Endodermal cell (in vitro differentiated cells): ENCODE measurements around the gene NT5DC1. TPM values are rescaled to one million over a fixed set of nuclear protein-coding genes. Genes with fewer than 3 reads are reported as not detected.

Source experiments
- DNase-seq: peaks from one replicate; pipeline ENCODE4 v3.0.0-alpha.2; 2017
- H3K27ac ChIP-seq: 2 replicates; pipeline ENCODE4 v1.5.1; 2013; ENCODE audit warnings: mild to moderate bottlenecking, low read depth, low read length, moderate library complexity
- H3K27me3 ChIP-seq: 2 replicates; pipeline ENCODE4 v1.6.1; 2013; ENCODE audit warnings: mild to moderate bottlenecking, low read length, moderate library complexity; ENCODE audit not compliant: insufficient read depth, control insufficient read depth, poor library complexity, severe bottlenecking
- H3K36me3 ChIP-seq: 2 replicates; pipeline ENCODE4 v1.7.0; 2013; ENCODE audit warnings: mild to moderate bottlenecking, low read length, moderate library complexity; ENCODE audit not compliant: control insufficient read depth, insufficient read depth
- H3K4me1 ChIP-seq: one replicate; pipeline ENCODE4 v1.7.0; 2013; ENCODE audit warnings: low read length; ENCODE audit not compliant: control insufficient read depth, insufficient read depth
- H3K4me3 ChIP-seq: 2 replicates; pipeline ENCODE4 v1.5.1; 2013; ENCODE audit warnings: mild to moderate bottlenecking, low read length, moderate library complexity
- H3K9ac ChIP-seq: 2 replicates; pipeline ENCODE4 v1.6.1; 2013; ENCODE audit warnings: mild to moderate bottlenecking, low read length, moderate library complexity; ENCODE audit not compliant: poor library complexity, severe bottlenecking; ENCODE audit errors: extremely low read depth
- H3K9me3 ChIP-seq: 2 replicates; pipeline ENCODE4 v1.6.1; 2013; ENCODE audit warnings: mild to moderate bottlenecking, low read length, moderate library complexity; ENCODE audit not compliant: control insufficient read depth
- H3K27ac Mint-ChIP-seq: 2 replicates; pipeline ENCODE4 v1.8.0; 2020; ENCODE audit warnings: mixed read lengths
- H3K27me3 Mint-ChIP-seq: 2 replicates; pipeline ENCODE4 v1.8.0; 2021; ENCODE audit warnings: mild to moderate bottlenecking, mixed read lengths; ENCODE audit not compliant: insufficient read depth
- H3K36me3 Mint-ChIP-seq: 2 replicates; pipeline ENCODE4 v1.8.0; 2020; ENCODE audit warnings: low read depth, mixed read lengths
- H3K4me1 Mint-ChIP-seq: 2 replicates; pipeline ENCODE4 v1.8.0; 2020; ENCODE audit warnings: mixed read lengths
- H3K4me3 Mint-ChIP-seq: 2 replicates; pipeline ENCODE4 v1.8.0; 2020; ENCODE audit warnings: mild to moderate bottlenecking, moderate library complexity, mixed read lengths
- H3K9me3 Mint-ChIP-seq: 2 replicates; pipeline ENCODE4 v1.8.0; 2020; ENCODE audit warnings: mild to moderate bottlenecking, mixed read lengths
- CTCF ChIP-seq: fragments of 200-600 bp; sonication (generic); conservative IDR thresholded peaks from 2 replicates; pipeline ENCODE4 v1.5.0; 2021; ENCODE audit warnings: antibody characterized with exemption, mild to moderate bottlenecking
- WGBS, 2 experiments: methylation state at CpG; one replicate each; pipeline versions ENCODE4 v1.1.5 to v1.1.7; 2013; ENCODE audit warnings: missing lambda C conversion rate in 2 of 2, mixed read lengths in 1 of 2; ENCODE audit not compliant: insufficient coverage in 1 of 2, insufficient read length in 1 of 2; 5-methylcytosine and 5-hydroxymethylcytosine counted together
- total RNA-seq, 2 donors: library from RNA; stranded (reverse); fragmentation: NEBNext Ultra II Directional in 1 of 2; extraction: Animal tissue kit (Norgen Biotek cat#: 25700) in 1 of 2; gene quantifications; 2 replicates in 1 of 2; 3 replicates in 1 of 2; pipeline ENCODE4 v1.2.1, GENCODE V29; 2021

Gene NT5DC1
- total RNA-seq, 2 donors from 2014 or later = 83.0 to 136 TPM

- no peak overlapping the region for H3K4me3 ChIP-seq
- TF ChIP-seq CTCF = no peak
These were observed 134.0 kb downstream of the NT5DC1 start for GRCh38 chr6:116234689-116235088.

GRCh38 chr6:116238083-116238482 is 137.4 kb downstream of the NT5DC1 start:
- Histone ChIP-seq H3K4me1 (no peaks in the 10 kb centered on the region), H3K4me3 (no peak overlapping the region), H3K27me3 (no peaks in the 10 kb centered on the region), H3K36me3 (peaks cover 35% of the 10 kb centered on the region), H3K27ac (no peak overlapping the region), H3K9me3 (no peaks in the 10 kb centered on the region), H3K9ac (no peak overlapping the region)
- Mint-ChIP-seq H3K36me3 (peaks cover 40% of the 10 kb centered on the region), H3K9me3 (no peaks in the 10 kb centered on the region), H3K27me3 (no peaks in the 10 kb centered on the region), H3K4me1 (no peaks in the 10 kb centered on the region), H3K27ac (no peak overlapping the region), H3K4me3 (no peak overlapping the region)
- no peak for TF ChIP-seq CTCF
- WGBS, 2 experiments = 98 to 100% methylated on average over 1 to 2 of the region's 2 CpGs
- DNase-seq = no peak

More at GRCh38 chr6:116234689-116235088, 134.0 kb downstream of the NT5DC1 start:
- Histone ChIP-seq H3K4me1 (no peaks in the 10 kb centered on the region), H3K9me3 (no peaks in the 10 kb centered on the region), H3K36me3 (peaks cover 32% of the 10 kb centered on the region), H3K9ac (no peak overlapping the region), H3K27me3 (no peaks in the 10 kb centered on the region), H3K27ac (no peak overlapping the region)
- DNase-seq = no peak
- 99 to 100% methylated on average over 2 to 3 of the region's 3 CpGs for WGBS, 2 experiments
- no peaks in the 10 kb centered on the region for H3K4me1 Mint-ChIP-seq
- H3K36me3 Mint-ChIP-seq = peaks cover 25% of the 10 kb centered on the region
- H3K27me3 Mint-ChIP-seq = no peaks in the 10 kb centered on the region
- H3K27ac Mint-ChIP-seq = no peak overlapping the region
- H3K4me3 Mint-ChIP-seq = no peak overlapping the region
- H3K9me3 Mint-ChIP-seq = no peaks in the 10 kb centered on the region

- Mint-ChIP-seq H3K4me3 (no peak overlapping the region), H3K27ac (no peak overlapping the region), H3K4me1 (no peaks in the 10 kb centered on the region), H3K36me3 (peaks cover 37% of the 10 kb centered on the region), H3K9me3 (no peaks in the 10 kb centered on the region), H3K27me3 (no peaks in the 10 kb centered on the region)
- Histone ChIP-seq H3K4me3 (no peak overlapping the region), H3K27me3 (no peaks in the 10 kb centered on the region), H3K9ac (no peak overlapping the region), H3K36me3 (peaks cover 40% of the 10 kb centered on the region), H3K4me1 (no peaks in the 10 kb centered on the region), H3K27ac (no peak overlapping the region), H3K9me3 (no peaks in the 10 kb centered on the region)
- no peak for DNase-seq
- no peak for TF ChIP-seq CTCF
- 100% methylated on average over 2 of the region's 2 CpGs; no CpG with 5 or more reads in 1 of the 2 experiments for WGBS, 2 experiments
These were observed 138.6 kb downstream of the NT5DC1 start for GRCh38 chr6:116239256-116239655.
